ENCODE results near the gene SAMD9. TPM values are rescaled to one million over a fixed set of nuclear protein-coding genes. Genes with fewer than 3 reads are reported as not detected.

The SAMD9 gene
- polyA plus RNA-seq, 3 donors, result 2.9 to 14.7 (median 7.2) TPM

DNA sequence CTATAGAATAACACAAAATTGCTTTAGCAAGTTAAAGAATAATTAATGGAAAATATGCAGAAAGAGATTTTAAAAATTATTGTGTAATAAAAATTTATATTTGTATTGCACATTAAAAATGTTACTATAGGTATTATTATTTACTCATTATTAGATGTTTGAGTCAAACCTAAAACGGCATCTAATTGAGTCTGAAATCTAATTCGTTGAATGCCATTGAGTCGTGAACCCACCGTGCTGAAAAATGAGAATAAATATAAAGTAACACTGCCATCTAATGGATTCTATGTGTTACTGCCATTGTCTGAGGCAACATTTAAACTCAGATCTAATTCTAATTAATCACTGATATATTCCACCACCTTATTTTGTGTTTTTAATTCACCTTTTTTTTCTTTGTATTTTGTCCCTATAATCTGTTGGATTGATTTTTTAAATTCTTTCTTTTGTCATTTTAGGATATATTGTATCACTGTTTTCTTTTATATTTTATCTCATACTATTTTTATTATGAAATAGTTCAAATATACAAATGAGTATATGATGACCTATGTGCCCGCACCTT is 62.2 kb downstream of the SAMD9 start:
- intact Hi-C loops (cut with micrococcal nuclease), result loop anchor here (10.0 kb wide), 2 partner anchors 361 to 441 kb away; no protein-coding TSS in a partner anchor
- no CpG with 5 or more reads among the region's 5 CpGs for WGBS (ENCODE audit: insufficient coverage)

GRCh38 chr7:93054975-93055374 is 62.8 kb downstream of the SAMD9 start:
- Histone ChIP-seq H3K27ac (ENCODE audit: low read depth in 1 of 2, low read length in 2 of 2) (no peak overlapping the region), H3K4me3 (replicated peaks in 1 of 3; ENCODE audit: low read depth in 2 of 3, low read length in 3 of 3) (no peak overlapping the region), H4K20me1 (ENCODE audit: insufficient read depth, low read length) (no peaks in the 10 kb centered on the region), H2AFZ (ENCODE audit: insufficient read depth, low read depth, low read length, poor library complexity, severe bottlenecking) (no peak overlapping the region), H3K4me1 (ENCODE audit: control insufficient read depth in 1 of 2, insufficient read depth in 2 of 2, low read length in 2 of 2) (peaks cover 10 to 11% of the 10 kb centered on the region in 2 donors), H3K4me2 (replicated peaks; ENCODE audit: extremely low read depth, low read length, poor library complexity, severe bottlenecking) (no peak overlapping the region), H3K9me3 (replicated peaks in 1 of 2; ENCODE audit: control insufficient read depth in 1 of 2, insufficient read depth in 1 of 2, low read length in 2 of 2) (no peaks in the 10 kb centered on the region), H3K9ac (ENCODE audit: insufficient read depth, low read length, poor library complexity, severe bottlenecking) (no peak overlapping the region), H3K27me3 (ENCODE audit: control insufficient read depth in 2 of 2, insufficient read depth in 2 of 2, low read length in 2 of 2) (no peaks in the 10 kb centered on the region), H3K79me2 (ENCODE audit: insufficient read depth, low read length) (no peaks in the 10 kb centered on the region), H3K36me3 (replicated peaks in 1 of 2; ENCODE audit: control insufficient read depth in 1 of 2, insufficient read depth in 2 of 2, low read length in 2 of 2) (no peaks in the 10 kb centered on the region)
- Mint-ChIP-seq H3K27me3 (ENCODE audit: low read depth in 3 of 3) (no peaks in the 10 kb centered on the region), H3K4me3 (no peak overlapping the region), H3K4me1 (peaks cover 13% of the 10 kb centered on the region), H3K9me3 (no peaks in the 10 kb centered on the region), H3K27ac (no peak overlapping the region), H3K36me3 (no peaks in the 10 kb centered on the region)
- DNase-seq, result no peak
- TF ChIP-seq, protein P1, sequence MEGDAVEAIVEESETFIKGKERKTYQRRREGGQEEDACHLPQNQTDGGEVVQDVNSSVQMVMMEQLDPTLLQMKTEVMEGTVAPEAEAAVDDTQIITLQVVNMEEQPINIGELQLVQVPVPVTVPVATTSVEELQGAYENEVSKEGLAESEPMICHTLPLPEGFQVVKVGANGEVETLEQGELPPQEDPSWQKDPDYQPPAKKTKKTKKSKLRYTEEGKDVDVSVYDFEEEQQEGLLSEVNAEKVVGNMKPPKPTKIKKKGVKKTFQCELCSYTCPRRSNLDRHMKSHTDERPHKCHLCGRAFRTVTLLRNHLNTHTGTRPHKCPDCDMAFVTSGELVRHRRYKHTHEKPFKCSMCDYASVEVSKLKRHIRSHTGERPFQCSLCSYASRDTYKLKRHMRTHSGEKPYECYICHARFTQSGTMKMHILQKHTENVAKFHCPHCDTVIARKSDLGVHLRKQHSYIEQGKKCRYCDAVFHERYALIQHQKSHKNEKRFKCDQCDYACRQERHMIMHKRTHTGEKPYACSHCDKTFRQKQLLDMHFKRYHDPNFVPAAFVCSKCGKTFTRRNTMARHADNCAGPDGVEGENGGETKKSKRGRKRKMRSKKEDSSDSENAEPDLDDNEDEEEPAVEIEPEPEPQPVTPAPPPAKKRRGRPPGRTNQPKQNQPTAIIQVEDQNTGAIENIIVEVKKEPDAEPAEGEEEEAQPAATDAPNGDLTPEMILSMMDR (IDR thresholded peaks at IDR 0.05), result no peak
- intact Hi-C loops (cut with micrococcal nuclease), result loop anchor here (10.0 kb wide), 2 partner anchors 360 to 440 kb away; no protein-coding TSS in a partner anchor
- WGBS (ENCODE audit: insufficient coverage), result no CpG with 5 or more reads among the region's 3 CpGs

More for the DNA sequence above, 62.2 kb downstream of the SAMD9 start:
- Histone ChIP-seq H2AFZ (ENCODE audit: insufficient read depth, low read depth, low read length, poor library complexity, severe bottlenecking) (no peak overlapping the region), H3K4me3 (replicated peaks in 1 of 3; ENCODE audit: low read depth in 2 of 3, low read length in 3 of 3) (no peak overlapping the region), H3K4me2 (replicated peaks; ENCODE audit: extremely low read depth, low read length, poor library complexity, severe bottlenecking) (no peak overlapping the region), H3K9me3 (replicated peaks in 1 of 2; ENCODE audit: control insufficient read depth in 1 of 2, insufficient read depth in 1 of 2, low read length in 2 of 2) (no peaks in the 10 kb centered on the region), H3K9ac (ENCODE audit: insufficient read depth, low read length, poor library complexity, severe bottlenecking) (no peak overlapping the region), H3K4me1 (ENCODE audit: control insufficient read depth in 1 of 2, insufficient read depth in 2 of 2, low read length in 2 of 2) (peaks cover 10 to 11% of the 10 kb centered on the region in 2 donors), H3K79me2 (ENCODE audit: insufficient read depth, low read length) (no peaks in the 10 kb centered on the region), H3K27ac (ENCODE audit: low read depth in 1 of 2, low read length in 2 of 2) (no peak overlapping the region), H3K36me3 (replicated peaks in 1 of 2; ENCODE audit: control insufficient read depth in 1 of 2, insufficient read depth in 2 of 2, low read length in 2 of 2) (no peaks in the 10 kb centered on the region), H4K20me1 (ENCODE audit: insufficient read depth, low read length) (no peaks in the 10 kb centered on the region), H3K27me3 (ENCODE audit: control insufficient read depth in 2 of 2, insufficient read depth in 2 of 2, low read length in 2 of 2) (no peaks in the 10 kb centered on the region)
- Mint-ChIP-seq H3K4me3 (no peak overlapping the region), H3K4me1 (peaks cover 13% of the 10 kb centered on the region), H3K27ac (peak overlapping the region in 1 of 7 donors; percentile 42), H3K36me3 (no peaks in the 10 kb centered on the region), H3K27me3 (ENCODE audit: low read depth in 3 of 3) (peaks cover 0 to 2% (median 0%) of the 10 kb centered on the region in 3 donors), H3K9me3 (no peaks in the 10 kb centered on the region)
- peak; percentile 12 to 52 (median 35) for DNase-seq
- TF ChIP-seq, protein P1 (IDR thresholded peaks at IDR 0.05), result peak; percentile 92

Measured in CD14-positive monocyte (primary cell).